Mesendoderm (in vitro differentiated cells): ENCODE results near the gene CD19.

Experiments
- DNase-seq: peaks from one replicate; pipeline ENCODE4 v3.0.0; 2013
- H2AK5ac ChIP-seq: 2 replicates; pipeline ENCODE4 v1.6.1; 2013; ENCODE audit warnings: low read length, inconsistent platforms
- H2BK120ac ChIP-seq: 2 replicates; pipeline ENCODE4 v1.6.1; 2013; ENCODE audit warnings: low read depth, mild to moderate bottlenecking, low read length, moderate library complexity, mixed read lengths
- H2BK15ac ChIP-seq: replicated peaks from 2 replicates; pipeline ENCODE4 v1.6.1; 2013; ENCODE audit warnings: low read depth, mild to moderate bottlenecking, moderate library complexity
- H2BK5ac ChIP-seq: 2 replicates; pipeline ENCODE4 v1.6.1; 2013; ENCODE audit warnings: low read length, inconsistent platforms
- H3K18ac ChIP-seq: 2 replicates; pipeline ENCODE4 v1.6.1; 2013; ENCODE audit warnings: mild to moderate bottlenecking, low read length, mixed read lengths
- H3K23ac ChIP-seq: one replicate; pipeline ENCODE4 v1.6.1; 2013; ENCODE audit warnings: low read length
- H3K27ac ChIP-seq: 2 replicates; pipeline ENCODE4 v1.5.1; 2013; ENCODE audit warnings: low read depth, mild to moderate bottlenecking, inconsistent platforms, low read length, moderate library complexity
- H3K27me3 ChIP-seq: 2 replicates; pipeline ENCODE4 v1.6.1; 2013; ENCODE audit warnings: low read length, control low read depth, mild to moderate bottlenecking, inconsistent platforms; ENCODE audit not compliant: insufficient read depth, poor library complexity
- H3K36me3 ChIP-seq: 2 replicates; pipeline ENCODE4 v1.6.1; 2013; ENCODE audit warnings: low read length, inconsistent platforms; ENCODE audit not compliant: control insufficient read depth, insufficient read depth
- H3K4ac ChIP-seq: one replicate; pipeline ENCODE4 v1.6.1; 2013; ENCODE audit warnings: low read depth, mild to moderate bottlenecking, low read length, moderate library complexity
- H3K4me1 ChIP-seq: 2 replicates; pipeline ENCODE4 v1.6.1; 2013; ENCODE audit warnings: low read depth, low read length, inconsistent platforms; ENCODE audit not compliant: control insufficient read depth
- H3K4me2 ChIP-seq: 2 replicates; pipeline ENCODE4 v1.6.1; 2013; ENCODE audit warnings: low read length
- H3K4me3 ChIP-seq: 2 replicates; pipeline ENCODE4 v1.5.1; 2013; ENCODE audit warnings: mild to moderate bottlenecking, low read length
- H3K56ac ChIP-seq: one replicate; pipeline ENCODE4 v1.6.1; 2013; ENCODE audit warnings: low read length
- H3K79me1 ChIP-seq: 2 replicates; pipeline ENCODE4 v1.6.1; 2013; ENCODE audit warnings: low read length, inconsistent platforms
- H3K79me2 ChIP-seq: 2 replicates; pipeline ENCODE4 v1.6.1; 2013; ENCODE audit warnings: mild to moderate bottlenecking, low read length; ENCODE audit not compliant: control insufficient read depth, insufficient read depth
- H3K9ac ChIP-seq: 2 replicates; pipeline ENCODE4 v1.6.1; 2013; ENCODE audit warnings: low read length, inconsistent platforms
- H4K5ac ChIP-seq: one replicate; pipeline ENCODE4 v1.6.1; 2013; ENCODE audit warnings: low read length
- H4K8ac ChIP-seq: one replicate; pipeline ENCODE4 v1.6.1; 2013; ENCODE audit warnings: low read depth, mild to moderate bottlenecking, control low read depth, low read length, moderate library complexity
- WGBS: extraction: QIAGEN DNeasy Blood & Tissue Kit; methylation state at CpG from one replicate; pipeline ENCODE4 v1.1.7; 2013; ENCODE audit warnings: low lambda C conversion rate, missing lambda C conversion rate; ENCODE audit not compliant: insufficient coverage; ENCODE audit errors: extremely low coverage; 5-methylcytosine and 5-hydroxymethylcytosine counted together

Gene CD19

GRCh38 chr16:28918698-28919097, 13.1 kb upstream of the CD19 start:
- H3K36me3 ChIP-seq, result no peaks in the 10 kb centered on the region
- peaks cover 2% of the 10 kb centered on the region for H3K79me1 ChIP-seq

GRCh38 chr16:28923231-28923587, 8.6 kb upstream of the CD19 start:
- H3K79me1 ChIP-seq, result peaks cover 2% of the 10 kb centered on the region
- H3K4me3 ChIP-seq, result no peak overlapping the region
- no peaks in the 10 kb centered on the region for H3K27me3 ChIP-seq
- no peaks in the 10 kb centered on the region for H3K36me3 ChIP-seq
- no peak overlapping the region for H2AK5ac ChIP-seq
- no peak overlapping the region for H3K9ac ChIP-seq
- H3K23ac ChIP-seq, result no peak overlapping the region
- no peak overlapping the region for H2BK120ac ChIP-seq
- WGBS, result no CpG with 5 or more reads among the region's 3 CpGs
- no peak overlapping the region for H4K5ac ChIP-seq
- no peaks in the 10 kb centered on the region for H3K4me1 ChIP-seq
- DNase-seq, result no peak
- no peak overlapping the region for H3K4ac ChIP-seq
- no peak overlapping the region for H3K4me2 ChIP-seq
- no peak overlapping the region for H3K18ac ChIP-seq
- H3K27ac ChIP-seq, result no peak overlapping the region
- H2BK5ac ChIP-seq, result no peak overlapping the region
- no peaks in the 10 kb centered on the region for H3K79me2 ChIP-seq
- H4K8ac ChIP-seq, result no peak overlapping the region
- H3K56ac ChIP-seq, result no peak overlapping the region
- no peak overlapping the region for H2BK15ac ChIP-seq

More at GRCh38 chr16:28918698-28919097, 13.1 kb upstream of the CD19 start:
- H3K23ac ChIP-seq, result no peak overlapping the region
- no peaks in the 10 kb centered on the region for H3K79me2 ChIP-seq
- H2BK5ac ChIP-seq, result no peak overlapping the region
- no peak overlapping the region for H2BK120ac ChIP-seq
- no CpG with 5 or more reads among the region's 3 CpGs for WGBS
- no peak overlapping the region for H3K4me3 ChIP-seq
- no peak overlapping the region for H3K56ac ChIP-seq
- H3K18ac ChIP-seq, result no peak overlapping the region
- H3K4ac ChIP-seq, result no peak overlapping the region
- no peaks in the 10 kb centered on the region for H3K4me1 ChIP-seq
- no peak overlapping the region for H4K5ac ChIP-seq
- no peak overlapping the region for H2AK5ac ChIP-seq
- H3K27me3 ChIP-seq, result no peaks in the 10 kb centered on the region
- H2BK15ac ChIP-seq, result no peak overlapping the region
- no peak overlapping the region for H3K27ac ChIP-seq
- no peak overlapping the region for H3K9ac ChIP-seq
- no peak overlapping the region for H4K8ac ChIP-seq
- H3K4me2 ChIP-seq, result no peak overlapping the region
- no peak for DNase-seq

DNA sequence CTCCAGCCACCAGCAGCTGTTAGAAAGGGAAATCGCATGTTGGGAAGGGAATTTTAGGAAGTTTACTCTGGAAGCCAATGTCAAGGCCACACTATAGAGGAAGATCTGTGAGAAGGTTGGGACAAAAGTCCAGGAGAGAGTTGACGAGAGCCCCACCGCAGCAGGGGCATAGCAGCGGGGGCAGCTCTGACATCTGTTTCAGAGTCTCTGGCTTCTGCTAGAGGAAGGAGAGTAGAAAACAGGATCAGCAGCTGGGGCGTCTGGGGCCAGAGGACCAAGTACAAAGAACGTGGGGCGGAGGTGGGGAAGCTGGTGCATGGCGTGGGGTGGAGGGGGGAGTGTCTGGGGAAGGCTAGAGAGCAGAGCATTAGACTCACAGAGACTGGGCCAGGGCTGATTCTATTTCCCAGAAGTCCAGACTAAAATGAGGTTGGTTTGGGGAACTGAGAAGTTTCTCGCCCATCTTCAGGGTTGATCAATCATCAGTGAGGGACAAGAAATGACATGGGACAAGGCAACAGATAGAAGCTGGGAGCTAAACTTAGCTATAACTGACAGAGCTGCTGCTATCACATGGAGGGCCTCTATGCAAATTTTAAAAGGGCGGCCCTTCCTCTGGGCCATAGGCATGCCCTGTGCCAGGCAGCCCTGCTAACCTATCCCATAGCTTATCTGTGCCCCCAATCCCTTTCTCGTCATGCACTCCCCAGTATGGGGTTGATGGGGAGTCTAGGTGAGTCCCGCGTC, 7.9 kb upstream of the CD19 start:
- no peak overlapping the region for H4K5ac ChIP-seq
- peak overlapping the region; percentile 97 for H3K56ac ChIP-seq
- H3K18ac ChIP-seq, result no peak overlapping the region
- peak overlapping the region; percentile 60 for H3K4me3 ChIP-seq
- no peak overlapping the region for H2BK120ac ChIP-seq
- no peak overlapping the region for H2AK5ac ChIP-seq
- H4K8ac ChIP-seq, result no peak overlapping the region
- H3K4me1 ChIP-seq, result no peaks in the 10 kb centered on the region
- DNase-seq, result no peak
- H3K79me1 ChIP-seq, result peaks cover 2% of the 10 kb centered on the region
- H2BK15ac ChIP-seq, result no peak overlapping the region
- H3K9ac ChIP-seq, result peak overlapping the region; percentile 86
- H3K36me3 ChIP-seq, result no peaks in the 10 kb centered on the region
- no peaks in the 10 kb centered on the region for H3K27me3 ChIP-seq
- H2BK5ac ChIP-seq, result peak overlapping the region; percentile 49
- WGBS, result no CpG with 5 or more reads among the region's 13 CpGs
- H3K4me2 ChIP-seq, result peak overlapping the region; percentile 97
- no peak overlapping the region for H3K4ac ChIP-seq
- peak overlapping the region; percentile 32 for H3K27ac ChIP-seq
- peak overlapping the region; percentile 66 for H3K23ac ChIP-seq
- H3K79me2 ChIP-seq, result no peaks in the 10 kb centered on the region

GRCh38 chr16:28924399-28924761, 7.4 kb upstream of the CD19 start:
- Histone ChIP-seq H3K79me2 (no peaks in the 10 kb centered on the region), H3K56ac (peak overlapping the region; percentile 97), H3K4me1 (no peaks in the 10 kb centered on the region), H3K18ac (no peak overlapping the region), H4K8ac (no peak overlapping the region), H3K23ac (peak overlapping the region; percentile 66), H3K27ac (peak overlapping the region; percentile 32), H2BK5ac (peak overlapping the region; percentile 49), H4K5ac (no peak overlapping the region), H3K27me3 (no peaks in the 10 kb centered on the region), H3K4ac (peak overlapping the region; percentile 46), H3K4me2 (peak overlapping the region; percentile 97), H2BK120ac (no peak overlapping the region), H3K79me1 (peaks cover 2% of the 10 kb centered on the region), H2BK15ac (no peak overlapping the region), H3K9ac (peak overlapping the region; percentile 86), H3K4me3 (peak overlapping the region; percentile 60), H3K36me3 (no peaks in the 10 kb centered on the region), H2AK5ac (no peak overlapping the region)
- no CpG with 5 or more reads among the region's 15 CpGs for WGBS
- DNase-seq, result no peak

DNA sequence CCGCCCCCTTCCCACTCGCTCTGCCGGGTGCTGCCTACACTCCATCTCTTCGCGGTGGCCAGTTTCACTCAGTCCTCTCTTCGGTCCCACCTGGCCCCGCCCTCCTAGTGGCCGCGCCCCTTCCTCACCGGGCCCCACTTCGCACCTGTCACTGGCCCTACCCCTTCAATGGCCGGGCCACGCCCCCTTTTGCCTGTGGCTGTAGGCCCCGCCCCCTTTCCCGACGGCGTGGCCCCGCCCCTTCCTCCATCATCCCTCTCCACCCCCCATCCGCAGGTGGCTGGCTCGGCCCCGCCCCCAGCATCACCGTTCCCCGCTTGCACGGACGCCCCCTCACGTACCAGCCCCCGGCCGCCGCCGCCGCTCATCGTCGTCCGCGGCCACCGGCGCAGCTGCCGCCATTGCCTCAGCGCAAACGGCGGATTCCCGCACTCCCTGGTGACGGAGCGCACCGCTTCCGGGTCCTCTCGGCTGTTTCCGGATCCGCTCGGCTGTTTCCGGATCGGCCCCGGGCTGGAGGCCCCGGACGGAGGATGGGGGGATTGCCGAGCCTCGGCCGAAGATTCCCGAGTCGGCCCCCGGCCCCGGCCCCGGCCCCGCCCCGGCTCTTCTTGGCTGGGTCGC, 6.9 kb upstream of the CD19 start, which contains the start of gene RABEP2:
Gene RABEP2 (minus strand): TSS at position 477 of the 624 bp plus-strand sequence. CDS start 75 bp downstream, at position 402.
- H3K4ac ChIP-seq, result peak within 1 kb of the TSS; percentile 46
- H3K79me2 ChIP-seq, result no peaks in the 10 kb centered on the region
- H3K4me3 ChIP-seq, result peak within 1 kb of the TSS; percentile 82
- no peak within 1 kb of the TSS for H4K5ac ChIP-seq
- H3K18ac ChIP-seq, result peak within 1 kb of the TSS; percentile 57
- H3K9ac ChIP-seq, result peak within 1 kb of the TSS; percentile 99
- H3K4me2 ChIP-seq, result peak within 1 kb of the TSS; percentile 97
- DNase-seq, result peak; percentile 97
- no peaks in the 10 kb centered on the region for H3K36me3 ChIP-seq
- WGBS, result no CpG with 5 or more reads among the region's 66 CpGs
- H2BK15ac ChIP-seq, result no peak within 1 kb of the TSS
- peak within 1 kb of the TSS; percentile 78 for H4K8ac ChIP-seq
- H3K56ac ChIP-seq, result peak within 1 kb of the TSS; percentile 98
- no peak within 1 kb of the TSS for H2AK5ac ChIP-seq
- peak within 1 kb of the TSS; percentile 99 for H3K27ac ChIP-seq
- no peaks in the 10 kb centered on the region for H3K27me3 ChIP-seq
- peak within 1 kb of the TSS; percentile 98 for H3K23ac ChIP-seq
- peak within 1 kb of the TSS; percentile 84 for H2BK5ac ChIP-seq
- H3K79me1 ChIP-seq, result peaks cover 2% of the 10 kb centered on the region
- H2BK120ac ChIP-seq, result no peak within 1 kb of the TSS
- no peaks in the 10 kb centered on the region for H3K4me1 ChIP-seq
